Endothelial cell of umbilical vein (primary cell): ENCODE results near the gene B4GALNT4. TPM values are rescaled to one million over a fixed set of nuclear protein-coding genes. Genes with fewer than 3 reads are reported as not detected.

Experiments used
- BruUV-seq: library from RNA; stranded (reverse); fragments of 400-500 nt; replicated peaks from 2 replicates; lab custom pipeline; 2021; lab: Mats Ljungman, UMichigan
- CTCF ChIA-PET: fragments of 300-600, 350-600 bp; sonication (Branson Sonifier 250); formaldehyde crosslinking; loops from one replicate; lab custom pipeline; 2021; ENCODE audit warnings: antibody characterized with exemption, inconsistent platforms; lab: Charles Lee
- POLR2A ChIA-PET: fragments of 300-600, 350-600 bp; sonication (Branson Sonifier 250); formaldehyde crosslinking; loops from one replicate; lab custom pipeline; 2021; ENCODE audit warnings: antibody characterized with exemption, inconsistent platforms; lab: Charles Lee
- DNase-seq: peaks from one replicate; pipeline ENCODE4 v3.0.0-alpha.2; 2011; ENCODE audit warnings: low read depth, low spot score
- FAIRE-seq: peaks from 2 replicates; lab custom pipeline; 2011; peaks lifted over from hg19 to GRCh38; lab: Jason Lieb, UNC
- H2AFZ ChIP-seq: 2 replicates; pipeline ENCODE4 v1.6.0; 2012; ENCODE audit warnings: low read depth, low read length, control low read depth, inconsistent platforms
- H3K27ac ChIP-seq: 2 replicates; pipeline ENCODE4 v1.5.1; 2011; ENCODE audit warnings: low read depth, mild to moderate bottlenecking, control low read depth, low read length, moderate library complexity; ENCODE audit not compliant: insufficient read depth
- H3K27me3 ChIP-seq, 2 experiments: 2 replicates each; pipeline versions ENCODE4 v1.6.0 to v1.6.1; 2011; ENCODE audit warnings: low read length in 2 of 2, mixed read lengths in 1 of 2; ENCODE audit not compliant: control insufficient read depth in 2 of 2, insufficient read depth in 2 of 2
- H3K36me3 ChIP-seq, 2 experiments: 2 replicates in 1 of 2; 3 replicates in 1 of 2; pipeline ENCODE4 v1.5.1; 2011; ENCODE audit warnings: low read length in 2 of 2, mild to moderate bottlenecking in 1 of 2, moderate library complexity in 1 of 2; ENCODE audit not compliant: control insufficient read depth in 2 of 2, insufficient read depth in 2 of 2; ENCODE audit errors: extremely low read depth in 1 of 2
- H3K4me1 ChIP-seq: 3 replicates; pipeline ENCODE4 v1.5.1; 2011; ENCODE audit warnings: mild to moderate bottlenecking, low read length; ENCODE audit not compliant: control insufficient read depth, insufficient read depth; ENCODE audit errors: extremely low read depth
- H3K4me2 ChIP-seq: 2 replicates; pipeline ENCODE4 v1.6.1; 2011; ENCODE audit warnings: low read length, control low read depth, mixed read lengths; ENCODE audit not compliant: insufficient read depth
- H3K4me3 ChIP-seq, 3 experiments: fragments of 200-600 bp in 1 of 3; sonication (generic), shearing (Covaris generic) in 1 of 3; replicated peaks in 1 of 3; 2 replicates each; pipeline ENCODE4 v1.5.1; 2011 to 2016; ENCODE audit warnings: control low read depth in 3 of 3, low read length in 3 of 3, mild to moderate bottlenecking in 2 of 3, inconsistent platforms in 1 of 3, low read depth in 1 of 3, moderate library complexity in 1 of 3; ENCODE audit not compliant: insufficient read depth in 1 of 3
- H3K79me2 ChIP-seq: 2 replicates; pipeline ENCODE4 v1.6.0; 2012; ENCODE audit warnings: low read length, inconsistent platforms; ENCODE audit not compliant: control insufficient read depth, insufficient read depth
- H3K9ac ChIP-seq: replicated peaks from 2 replicates; pipeline ENCODE3; 2011; ENCODE audit warnings: low read length, control low read depth; ENCODE audit not compliant: insufficient read depth; ENCODE audit errors: extremely low read depth
- H3K9me1 ChIP-seq: replicated peaks from 3 replicates; pipeline ENCODE4 v1.6.0; 2011; ENCODE audit warnings: mild to moderate bottlenecking, low read length; ENCODE audit not compliant: control insufficient read depth, insufficient read depth; ENCODE audit errors: extremely low read depth
- H3K9me3 ChIP-seq: replicated peaks from 2 replicates; pipeline ENCODE4 v1.5.1; 2012; ENCODE audit warnings: low read length, inconsistent platforms; ENCODE audit not compliant: control insufficient read depth, insufficient read depth
- H4K20me1 ChIP-seq: replicated peaks from 2 replicates; pipeline ENCODE3; 2011; ENCODE audit warnings: mild to moderate bottlenecking, low read length; ENCODE audit not compliant: control insufficient read depth, insufficient read depth; ENCODE audit errors: extremely low read depth
- CTCF ChIP-seq, 2 donors: IDR thresholded peaks; 1 replicate in 1 of 2; 2 replicates in 1 of 2; pipeline ENCODE4 v1.5.1; 2011; ENCODE audit warnings: low read length in 2 of 2, mild to moderate bottlenecking in 2 of 2, moderate library complexity in 2 of 2, control low read depth in 1 of 2, inconsistent platforms in 1 of 2, low read depth in 1 of 2; ENCODE audit not compliant: insufficient read depth in 1 of 2; ENCODE audit errors: extremely low read depth in 1 of 2
- EZH2 ChIP-seq: IDR thresholded peaks from 2 replicates; pipeline ENCODE4 v1.6.1; 2012; ENCODE audit warnings: borderline replicate concordance, low read depth, mild to moderate bottlenecking, moderate library complexity, low read length, inconsistent platforms; ENCODE audit not compliant: severe bottlenecking
- FOS ChIP-seq: IDR thresholded peaks from 2 replicates; pipeline ENCODE4 v1.6.1; 2011; ENCODE audit warnings: mild to moderate bottlenecking, low read length, moderate library complexity, borderline replicate concordance; ENCODE audit not compliant: insufficient read depth
- GATA2 ChIP-seq: IDR thresholded peaks from 2 replicates; pipeline ENCODE4 v1.7.0; 2011; ENCODE audit warnings: low read depth, mild to moderate bottlenecking, moderate library complexity, mixed read lengths, low read length; ENCODE audit not compliant: insufficient read length, insufficient read depth
- JUN ChIP-seq: IDR thresholded peaks from 2 replicates; pipeline ENCODE4 v1.6.1; 2011; ENCODE audit warnings: borderline replicate concordance, low read depth; ENCODE audit not compliant: insufficient read length, insufficient read depth
- MAX ChIP-seq: IDR thresholded peaks from 2 replicates; pipeline ENCODE4 v1.6.1; 2011; ENCODE audit not compliant: insufficient read depth, insufficient read length
- MYC ChIP-seq: IDR thresholded peaks from one replicate; pipeline ENCODE4 v1.6.1; 2011; ENCODE audit warnings: mild to moderate bottlenecking, low read depth, low read length
- POLR2A ChIP-seq: IDR thresholded peaks from 2 replicates; pipeline ENCODE4 v1.6.1; 2012; ENCODE audit warnings: low read depth, mild to moderate bottlenecking, control low read depth, low read length
- POLR2AphosphoS5 ChIP-seq: IDR thresholded peaks from 2 replicates; pipeline ENCODE4 v1.6.1; 2012; ENCODE audit warnings: low read depth, mild to moderate bottlenecking, control low read depth, low read length, moderate library complexity; ENCODE audit not compliant: insufficient read depth
- dilution Hi-C: fragments of 300-500 bp; cut with MboI; formaldehyde crosslinking; loops from one replicate; pipeline ENCODE4 v1.15.0; 2019; ENCODE audit warnings: low sequenced_read_pairs; ENCODE audit not compliant: extremely low pct_ligation_motif_present
- intact Hi-C: fragments of 100-400 bp; cut with micrococcal nuclease; formaldehyde crosslinking; loops from one replicate; pipeline ENCODE4 v1.10.0; 2022
- polyA plus RNA-seq, 4 experiments: library from polyadenylated mRNA; depleted of rRNA in 3 of 4; stranded (reverse) in 3 of 4; unstranded in 1 of 4; fragments of >200 nt; gene quantifications; 2 replicates each; pipeline versions ENCODE4 v1.2.1 to v1.2.3, GENCODE V29; 2011 to 2012; ENCODE audit warnings: missing spikeins in 1 of 4
- total RNA-seq: library from RNA; stranded (reverse); gene quantifications from 2 replicates; pipeline ENCODE4 v1.2.3, GENCODE V29; 2021

The B4GALNT4 gene
- total and polyA plus RNA-seq, 2 donors (not counting 3 experiments of a cell fraction or from before 2014, with no cell fraction given) = 9.2 to 9.6 TPM

GRCh38 chr11:403021-403760 is 33.9 kb downstream of the B4GALNT4 start:
- no peaks in the 10 kb centered on the region for H3K79me2 ChIP-seq
- intact Hi-C loops (no loop called here), dilution Hi-C loops (no loop called here)
- peaks cover 0 to 3% of the 10 kb centered on the region in 2 experiments for H3K27me3 ChIP-seq
- H3K4me3 ChIP-seq = no peak overlapping the region
- no peaks in the 10 kb centered on the region for H3K36me3 ChIP-seq
- no peaks in the 10 kb centered on the region for H3K9me3 ChIP-seq
- ChIA-PET CTCF (interaction anchor here (5.5 kb wide), 1 partner anchor 45 kb away, joined by 57 read pairs; no protein-coding TSS in a partner anchor), POLR2A (no interaction called here)
- H4K20me1 ChIP-seq = no peaks in the 10 kb centered on the region
- DNase-seq (no peak), FAIRE-seq (no peak)
- peaks cover 5% of the 10 kb centered on the region for H3K4me1 ChIP-seq
- no TSS peak for BruUV-seq
- H2AFZ ChIP-seq = no peak overlapping the region
- no peak overlapping the region for H3K9ac ChIP-seq
- no peak overlapping the region for H3K27ac ChIP-seq
- H3K9me1 ChIP-seq = no peaks in the 10 kb centered on the region
- TF ChIP-seq EZH2 = no peak
- no peak for TF ChIP-seq MYC
- TF ChIP-seq POLR2A = no peak
- TF ChIP-seq CTCF (IDR thresholded peaks at IDR 0.05; ENCODE audit: extremely low read depth in 1 of 2, insufficient read depth in 1 of 2, low read depth in 1 of 2, low read length in 2 of 2) = no peak
- no peak for TF ChIP-seq JUN
- no peak for TF ChIP-seq MAX
- no peak for TF ChIP-seq FOS
- no peak for TF ChIP-seq GATA2
- no peak for TF ChIP-seq POLR2AphosphoS5
- H3K4me2 ChIP-seq = no peak overlapping the region
